Osteocyte (in vitro differentiated cells): ENCODE results near the gene CELSR2. TPM values are rescaled to one million over a fixed set of nuclear protein-coding genes. Genes with fewer than 3 reads are reported as not detected.

Experiments
- DNase-seq: peaks from one replicate; pipeline ENCODE4 v3.0.0; 2021; ENCODE audit warnings: mixed read lengths; ENCODE audit not compliant: unreplicated experiment; ENCODE audit errors: extremely low spot score
- H3K27ac Mint-ChIP-seq: one replicate; pipeline ENCODE4 v1.8.0; 2021; ENCODE audit warnings: mild to moderate bottlenecking, mixed read lengths; ENCODE audit not compliant: unreplicated experiment
- H3K27me3 Mint-ChIP-seq: one replicate; pipeline ENCODE4 v1.8.0; 2021; ENCODE audit warnings: mixed read lengths; ENCODE audit not compliant: unreplicated experiment
- H3K36me3 Mint-ChIP-seq: one replicate; pipeline ENCODE4 v1.8.0; 2021; ENCODE audit warnings: mixed read lengths; ENCODE audit not compliant: unreplicated experiment
- H3K4me1 Mint-ChIP-seq: one replicate; pipeline ENCODE4 v1.8.0; 2021; ENCODE audit warnings: mixed read lengths; ENCODE audit not compliant: unreplicated experiment
- H3K4me3 Mint-ChIP-seq: one replicate; pipeline ENCODE4 v1.8.0; 2021; ENCODE audit warnings: mild to moderate bottlenecking, moderate library complexity, mixed read lengths; ENCODE audit not compliant: unreplicated experiment
- H3K9me3 Mint-ChIP-seq: one replicate; pipeline ENCODE4 v1.8.0; 2021; ENCODE audit warnings: mixed read lengths; ENCODE audit not compliant: unreplicated experiment
- total RNA-seq: library from RNA; stranded (reverse); gene quantifications from 2 replicates; pipeline ENCODE4 v1.2.1, GENCODE V29; 2021
- TF ChIP-seq, protein P1 (sequence below): fragments of 200-600 bp; sonication (generic); IDR thresholded peaks from 2 replicates; pipeline ENCODE4 v1.5.0; 2021; ENCODE audit warnings: antibody characterized with exemption, mild to moderate bottlenecking, moderate library complexity

Gene CELSR2
- total RNA-seq, 1 donor from 2014 or later = 10.3 TPM

GRCh38 chr1:109262231-109263055 lies 13.1 kb downstream of the CELSR2 start:
- Mint-ChIP-seq H3K27ac (no peak overlapping the region), H3K36me3 (peaks cover 4% of the 10 kb centered on the region), H3K4me3 (no peak overlapping the region), H3K27me3 (no peaks in the 10 kb centered on the region), H3K9me3 (no peaks in the 10 kb centered on the region), H3K4me1 (peaks cover 5% of the 10 kb centered on the region)
- no peak for DNase-seq
- TF ChIP-seq, protein P1, sequence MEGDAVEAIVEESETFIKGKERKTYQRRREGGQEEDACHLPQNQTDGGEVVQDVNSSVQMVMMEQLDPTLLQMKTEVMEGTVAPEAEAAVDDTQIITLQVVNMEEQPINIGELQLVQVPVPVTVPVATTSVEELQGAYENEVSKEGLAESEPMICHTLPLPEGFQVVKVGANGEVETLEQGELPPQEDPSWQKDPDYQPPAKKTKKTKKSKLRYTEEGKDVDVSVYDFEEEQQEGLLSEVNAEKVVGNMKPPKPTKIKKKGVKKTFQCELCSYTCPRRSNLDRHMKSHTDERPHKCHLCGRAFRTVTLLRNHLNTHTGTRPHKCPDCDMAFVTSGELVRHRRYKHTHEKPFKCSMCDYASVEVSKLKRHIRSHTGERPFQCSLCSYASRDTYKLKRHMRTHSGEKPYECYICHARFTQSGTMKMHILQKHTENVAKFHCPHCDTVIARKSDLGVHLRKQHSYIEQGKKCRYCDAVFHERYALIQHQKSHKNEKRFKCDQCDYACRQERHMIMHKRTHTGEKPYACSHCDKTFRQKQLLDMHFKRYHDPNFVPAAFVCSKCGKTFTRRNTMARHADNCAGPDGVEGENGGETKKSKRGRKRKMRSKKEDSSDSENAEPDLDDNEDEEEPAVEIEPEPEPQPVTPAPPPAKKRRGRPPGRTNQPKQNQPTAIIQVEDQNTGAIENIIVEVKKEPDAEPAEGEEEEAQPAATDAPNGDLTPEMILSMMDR = no peak

DNA sequence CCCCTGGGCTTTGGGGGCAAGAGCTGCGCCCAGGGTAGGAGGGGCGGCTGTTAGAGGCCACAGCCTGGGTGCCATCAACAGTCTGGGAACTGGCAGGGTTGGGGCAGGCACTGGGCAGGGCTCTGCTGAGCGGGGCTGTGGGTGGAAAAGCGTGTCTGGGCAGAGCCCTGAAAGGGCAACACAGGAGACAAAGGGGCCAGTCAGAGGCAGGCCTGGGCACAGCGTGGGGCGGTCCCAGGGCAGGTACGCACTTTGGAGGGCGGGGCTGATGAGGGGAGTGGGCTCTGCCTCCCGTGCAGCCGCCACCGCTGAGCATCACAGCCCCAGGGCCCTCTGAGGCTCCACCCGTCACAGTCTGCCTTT lies 13.9 kb downstream of the CELSR2 start:
- TF ChIP-seq, protein P1 = no peak
- no peak for DNase-seq
- H3K4me1 Mint-ChIP-seq = peaks cover 5% of the 10 kb centered on the region
- H3K27me3 Mint-ChIP-seq = no peaks in the 10 kb centered on the region
- H3K36me3 Mint-ChIP-seq = peaks cover 6% of the 10 kb centered on the region
- no peak overlapping the region for H3K27ac Mint-ChIP-seq
- no peaks in the 10 kb centered on the region for H3K9me3 Mint-ChIP-seq
- H3K4me3 Mint-ChIP-seq = no peak overlapping the region

GRCh38 chr1:109263597-109264378 lies 14.4 kb downstream of the CELSR2 start:
- Mint-ChIP-seq H3K36me3 (peaks cover 7% of the 10 kb centered on the region), H3K4me1 (peaks cover 5% of the 10 kb centered on the region), H3K4me3 (no peak overlapping the region), H3K9me3 (no peaks in the 10 kb centered on the region), H3K27me3 (no peaks in the 10 kb centered on the region), H3K27ac (no peak overlapping the region)
- TF ChIP-seq, protein P1 = peak; percentile 98
- DNase-seq = peak; percentile 94

DNA sequence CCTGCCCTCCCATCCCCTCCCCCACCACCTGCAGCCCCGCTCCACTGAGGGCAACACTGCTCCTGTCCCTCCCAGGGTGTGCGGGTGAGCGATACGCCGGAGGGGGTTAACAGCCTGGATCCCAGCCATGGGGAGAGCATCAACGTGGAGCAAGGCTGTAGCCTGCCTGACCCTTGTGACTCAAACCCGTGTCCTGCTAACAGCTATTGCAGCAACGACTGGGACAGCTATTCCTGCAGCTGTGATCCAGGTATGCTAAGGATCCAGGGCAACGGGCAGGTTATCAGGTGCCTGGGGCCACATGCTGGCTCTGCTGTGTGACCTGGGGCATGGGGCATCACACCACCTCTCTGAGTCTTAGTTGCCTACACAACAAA lies 15.0 kb downstream of the CELSR2 start:
- Mint-ChIP-seq H3K9me3 (no peaks in the 10 kb centered on the region), H3K27ac (no peak overlapping the region), H3K4me3 (no peak overlapping the region), H3K4me1 (peaks cover 5% of the 10 kb centered on the region), H3K27me3 (no peaks in the 10 kb centered on the region), H3K36me3 (peaks cover 7% of the 10 kb centered on the region)
- TF ChIP-seq, protein P1 = no peak
- no peak for DNase-seq

- H3K9me3 Mint-ChIP-seq = no peaks in the 10 kb centered on the region
- H3K36me3 Mint-ChIP-seq = peaks cover 8% of the 10 kb centered on the region
- peaks cover 5% of the 10 kb centered on the region for H3K4me1 Mint-ChIP-seq
- no peaks in the 10 kb centered on the region for H3K27me3 Mint-ChIP-seq
- TF ChIP-seq, protein P1 = no peak
- H3K4me3 Mint-ChIP-seq = no peak overlapping the region
- DNase-seq = no peak
- H3K27ac Mint-ChIP-seq = no peak overlapping the region
Observed at GRCh38 chr1:109265016-109265415, 15.7 kb downstream of the CELSR2 start.
